ENCODE results near the gene TBC1D2. TPM values are rescaled to one million over a fixed set of nuclear protein-coding genes. Genes with fewer than 3 reads are reported as not detected.

Gene TBC1D2
- total and polyA plus RNA-seq, 2 of the 13 experiments (the other 11 are each of a cell fraction or from before 2014, with no cell fraction given) = 2.0 to 2.8 TPM

GRCh38 chr9:98192503-98193335 lies 62.7 kb downstream of the TBC1D2 start, which contains the start of gene CORO2A (continued):
- TF ChIP-seq ARID3A (IDR thresholded peaks at IDR 0.05; ENCODE audit: low read depth, low read length) = no peak
- TF ChIP-seq MAX (IDR thresholded peaks at IDR 0.05) = peak; percentile 36; the same call in 1 of the 2 replicates
- TF ChIP-seq, protein P1, sequence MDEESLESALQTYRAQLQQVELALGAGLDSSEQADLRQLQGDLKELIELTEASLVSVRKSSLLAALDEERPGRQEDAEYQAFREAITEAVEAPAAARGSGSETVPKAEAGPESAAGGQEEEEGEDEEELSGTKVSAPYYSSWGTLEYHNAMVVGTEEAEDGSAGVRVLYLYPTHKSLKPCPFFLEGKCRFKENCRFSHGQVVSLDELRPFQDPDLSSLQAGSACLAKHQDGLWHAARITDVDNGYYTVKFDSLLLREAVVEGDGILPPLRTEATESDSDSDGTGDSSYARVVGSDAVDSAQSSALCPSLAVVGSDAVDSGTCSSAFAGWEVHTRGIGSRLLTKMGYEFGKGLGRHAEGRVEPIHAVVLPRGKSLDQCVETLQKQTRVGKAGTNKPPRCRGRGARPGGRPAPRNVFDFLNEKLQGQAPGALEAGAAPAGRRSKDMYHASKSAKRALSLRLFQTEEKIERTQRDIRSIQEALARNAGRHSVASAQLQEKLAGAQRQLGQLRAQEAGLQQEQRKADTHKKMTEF (CRISPR knock-in tag; IDR thresholded peaks at IDR 0.05) = peak; percentile 81
- TF ChIP-seq NCOR1 (IDR thresholded peaks at IDR 0.05; ENCODE audit: borderline replicate concordance, low read length) = 0 out of 2 replicates have a peak, but pooled peaks have one; percentile 7
- peak; percentile 71 for TF ChIP-seq ZNF574 (CRISPR knock-in tag; IDR thresholded peaks at IDR 0.05)
- TF ChIP-seq ZNF773 (CRISPR knock-in tag; IDR thresholded peaks at IDR 0.05; ENCODE audit: borderline replicate concordance) = no peak; the same call in 1 of the 2 replicates
- TF ChIP-seq ZNF768 (CRISPR knock-in tag; IDR thresholded peaks at IDR 0.05) = peak; percentile 69
- 0 out of 2 replicates have a peak, but pooled peaks have one; percentile 38 for TF ChIP-seq MIER3 (CRISPR knock-in tag; IDR thresholded peaks at IDR 0.05; ENCODE audit: borderline replicate concordance)
- 0 out of 2 replicates have a peak, but pooled peaks have one; percentile 42 for TF ChIP-seq ZNF670 (CRISPR knock-in tag; IDR thresholded peaks at IDR 0.05; ENCODE audit: borderline replicate concordance)
- 0 out of 2 replicates have a peak, but pooled peaks have one; percentile 10 for TF ChIP-seq KDM1A (CRISPR knock-in tag; IDR thresholded peaks at IDR 0.05)
- no peak for TF ChIP-seq ZNF556 (CRISPR knock-in tag; IDR thresholded peaks at IDR 0.05; ENCODE audit: borderline replicate concordance)
- peak; percentile 78 for TF ChIP-seq ARID4A (CRISPR knock-in tag; IDR thresholded peaks at IDR 0.05; ENCODE audit: borderline replicate concordance)
- no peak for TF ChIP-seq ZNF24 (IDR thresholded peaks at IDR 0.05)
- TF ChIP-seq ZNF232 (CRISPR knock-in tag; IDR thresholded peaks at IDR 0.05; ENCODE audit: borderline replicate concordance) = peak; percentile 76; the same call in 1 of the 2 replicates
- peak; percentile 43; the same call in 1 of the 2 replicates for TF ChIP-seq KDM3A (CRISPR knock-in tag; IDR thresholded peaks at IDR 0.05; ENCODE audit: low read depth)
- TF ChIP-seq NFYC (CRISPR knock-in tag; IDR thresholded peaks at IDR 0.05) = 0 out of 2 replicates have a peak, but pooled peaks have one; percentile 27
- no peak for TF ChIP-seq NFE2L1 (CRISPR knock-in tag; IDR thresholded peaks at IDR 0.05; ENCODE audit: borderline replicate concordance)
- TF ChIP-seq KDM2A (CRISPR knock-in tag; IDR thresholded peaks at IDR 0.05; ENCODE audit: borderline replicate concordance, low read depth) = peak; percentile 73; the same call in 1 of the 2 replicates

Measured in HepG2 (cell line).